HG02852 (cell line): ENCODE data around the gene GOLGA6A.
A peak's percentile ranks its signal among the peaks of the same experiment; 100 is the strongest.
"Not testable (repeated sequence)": the region's sequence is repeated elsewhere in the genome, so short reads cannot be mapped to it uniquely, and the experiment has no call there.

Experiments
- ATAC-seq: cut with Tn5 transposase; IDR thresholded peaks from one replicate; pipeline ENCODE4 v1.9.1; 2021; ENCODE audit warnings: mild to moderate bottlenecking, moderate library complexity; ENCODE audit not compliant: unreplicated experiment

The GOLGA6A gene

DNA sequence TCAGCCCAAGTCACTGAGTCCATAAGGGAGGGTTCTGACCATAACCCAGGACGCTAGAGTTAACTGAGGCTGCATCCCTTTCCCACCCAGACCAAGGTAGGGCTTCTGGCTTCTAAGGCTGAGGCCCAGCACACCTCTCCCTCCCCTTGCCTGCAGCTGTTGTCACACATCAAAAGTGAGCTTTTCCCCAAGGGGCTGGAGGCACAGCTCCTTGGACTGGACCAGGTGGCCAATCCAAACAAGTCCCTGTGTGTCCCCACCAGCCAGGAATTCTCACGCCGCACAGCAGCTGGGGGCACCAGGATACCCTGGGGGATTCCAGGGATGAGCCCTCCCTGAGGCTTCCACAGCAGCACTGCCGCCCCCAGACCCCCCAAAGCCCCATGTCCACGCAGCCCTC lies 25.8 kb upstream of the GOLGA6A start:
- no peak for ATAC-seq

DNA sequence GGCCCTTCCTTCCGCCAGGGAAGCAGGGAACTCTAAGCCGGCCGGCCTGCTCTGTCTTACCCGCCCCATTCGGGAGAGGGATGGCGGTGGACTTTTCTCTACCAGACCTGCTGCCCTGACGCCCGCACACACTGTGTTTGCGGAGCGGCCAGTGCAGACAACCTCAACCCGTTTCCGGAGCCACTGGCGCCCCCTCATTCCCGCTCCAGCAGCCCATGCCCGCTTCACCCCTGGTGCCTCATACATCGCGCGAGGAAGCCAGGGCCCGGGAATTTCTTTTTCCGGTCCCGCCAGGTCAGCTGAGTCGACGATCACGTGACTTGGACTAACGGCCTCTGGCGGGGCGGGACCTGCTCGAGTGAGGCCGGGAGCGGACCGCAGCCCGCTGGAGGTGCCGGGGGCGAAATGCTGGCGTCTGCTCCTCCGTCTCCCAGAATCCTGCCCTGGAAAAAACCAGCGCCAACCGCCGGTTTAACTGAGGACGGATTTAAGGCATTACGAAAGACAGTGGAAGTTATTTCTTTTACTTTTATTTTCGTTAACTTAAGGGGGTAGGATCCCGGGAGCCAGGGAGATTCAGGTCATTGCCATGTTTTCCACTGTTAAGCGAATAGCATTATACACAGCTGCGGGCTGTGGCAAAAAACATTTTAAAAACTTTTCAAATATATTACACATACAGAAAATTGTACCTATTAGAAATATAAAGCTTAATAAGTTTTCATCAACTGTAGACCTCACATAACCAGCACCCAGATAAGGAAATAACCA lies 17.8 kb upstream of the GOLGA6A start:
- peak; percentile 92 for ATAC-seq

DNA sequence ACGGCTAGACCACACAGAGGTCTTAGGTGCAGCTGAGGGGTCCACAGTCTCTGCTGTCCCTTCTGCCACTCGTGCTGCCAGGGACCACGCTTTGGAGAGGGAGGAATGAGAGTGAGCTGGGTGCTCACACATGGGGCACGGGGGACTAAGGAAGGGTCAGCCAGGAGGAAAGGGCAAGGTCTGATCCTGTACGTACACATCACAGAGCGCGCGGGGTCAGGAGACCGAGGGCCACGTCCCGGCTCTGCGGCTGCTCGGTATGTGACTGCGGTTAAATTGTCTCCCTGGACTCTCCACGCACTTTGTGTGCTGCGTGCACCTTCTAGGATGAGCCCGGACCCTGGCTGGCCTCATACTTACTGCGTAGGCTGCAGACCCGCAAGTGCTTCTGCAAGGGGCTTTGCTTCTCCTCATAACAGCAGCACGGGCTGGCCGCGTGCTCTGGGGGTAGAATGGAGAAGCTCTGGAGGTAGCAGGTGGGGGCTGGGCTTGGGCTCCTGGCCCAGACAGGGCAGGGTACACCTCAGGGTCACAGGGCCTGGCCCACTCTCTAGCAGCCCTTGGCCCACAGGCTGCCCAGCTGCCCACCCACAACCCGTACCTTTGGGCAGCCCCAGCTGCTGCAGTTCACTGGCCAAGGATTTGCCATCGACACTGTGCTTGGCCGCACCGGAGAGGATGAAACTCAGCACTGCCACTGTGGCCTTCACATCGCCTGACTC lies 14.6 kb upstream of the GOLGA6A start:
- not testable (repeated sequence) for ATAC-seq

DNA sequence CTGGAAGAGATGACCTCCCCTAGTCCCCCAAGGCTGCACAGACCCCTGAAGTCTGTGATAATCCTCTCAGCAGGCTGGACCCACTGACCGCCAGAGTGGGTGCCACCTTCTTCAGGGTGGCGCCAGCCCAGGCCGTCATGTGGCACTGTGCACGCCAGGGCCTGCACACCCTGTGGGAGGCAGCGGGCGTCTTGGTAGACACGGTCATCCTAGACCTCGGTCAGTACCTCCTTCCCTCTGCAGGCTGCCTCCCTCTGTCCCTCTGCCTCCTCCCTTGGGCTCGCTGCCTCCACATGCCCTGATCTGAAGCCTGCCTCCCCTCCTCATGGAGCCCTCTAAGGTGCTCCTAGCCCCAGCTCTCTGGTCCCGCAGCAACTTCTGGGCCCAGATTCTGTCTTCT lies 13.3 kb upstream of the GOLGA6A start:
- not testable (repeated sequence) for ATAC-seq

DNA sequence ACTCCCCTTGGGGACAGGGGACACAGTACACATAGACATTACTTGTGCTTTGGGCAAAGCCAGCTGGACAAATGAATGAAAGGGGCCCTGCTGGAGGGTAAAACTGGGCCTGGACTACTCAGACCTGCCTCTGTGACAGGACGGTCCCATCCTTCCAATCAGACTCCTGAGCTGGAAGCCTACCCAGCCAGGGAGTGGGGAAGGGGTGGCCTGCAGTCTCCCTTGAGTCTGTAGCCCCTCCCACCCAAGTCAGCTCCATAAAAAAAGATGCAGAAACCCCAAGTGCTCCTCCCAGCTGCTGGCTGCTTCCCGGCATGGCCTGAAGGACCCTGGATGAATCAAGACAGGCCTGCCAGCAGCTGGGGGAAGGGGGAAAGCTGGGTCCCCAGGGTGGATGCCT lies 12.2 kb upstream of the GOLGA6A start:
- not testable (repeated sequence) for ATAC-seq

DNA sequence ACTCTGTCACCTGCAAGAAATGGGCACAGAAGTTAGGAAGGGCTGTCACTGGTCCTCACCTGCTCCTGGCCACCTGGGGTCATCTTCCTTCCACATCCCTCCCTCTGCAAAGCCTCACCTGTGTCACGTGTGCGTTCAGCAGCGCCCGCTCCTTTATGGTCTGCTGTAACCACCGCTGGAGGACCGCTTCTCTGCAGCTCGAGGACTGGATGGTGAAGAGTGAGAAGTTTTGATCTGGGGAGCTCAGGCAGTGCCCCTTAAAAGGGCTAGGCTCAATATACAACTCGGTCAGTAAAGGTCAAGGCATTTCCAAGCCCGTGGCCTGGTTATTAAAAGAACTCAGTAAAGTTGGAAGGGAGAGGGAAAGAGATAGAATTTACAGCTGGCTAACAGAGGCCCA lies 6.6 kb downstream of the GOLGA6A start:
- not testable (repeated sequence) for ATAC-seq

DNA sequence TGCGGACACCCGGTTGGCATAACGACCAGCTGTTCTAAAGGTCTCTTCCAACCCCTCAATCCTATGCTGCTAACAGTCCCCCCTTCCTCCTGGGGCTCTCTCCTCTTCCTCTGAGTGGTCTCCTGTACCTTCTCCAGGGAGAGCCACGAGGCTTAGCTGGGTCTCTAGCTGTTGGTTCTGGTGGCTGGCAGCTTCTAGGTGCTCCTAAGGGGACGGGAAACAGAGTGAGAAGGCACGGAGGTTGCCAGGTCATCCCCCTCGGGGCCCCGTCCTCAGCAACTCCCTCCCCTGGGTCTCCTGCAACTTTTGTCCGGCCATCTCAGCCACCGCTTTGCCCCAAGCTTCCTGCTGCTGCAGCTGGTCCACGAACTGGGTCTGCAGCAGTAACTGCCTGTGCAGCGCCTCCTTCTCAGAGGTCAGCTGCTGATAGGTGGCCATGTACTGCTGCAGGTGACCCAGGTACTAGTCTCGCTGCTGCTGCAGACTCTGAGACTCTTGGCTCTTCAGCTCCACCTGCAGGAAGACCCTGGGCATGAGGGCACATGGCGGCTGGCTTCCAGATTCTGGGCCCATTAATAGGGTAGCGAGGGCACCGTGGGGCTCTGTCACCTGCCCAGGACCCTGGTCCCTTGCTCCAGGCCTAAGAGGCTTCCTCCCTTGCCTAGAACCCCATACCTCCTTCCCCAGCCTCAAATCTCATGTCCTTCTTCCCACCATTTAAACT lies 9.6 kb downstream of the GOLGA6A start:
- not testable (repeated sequence) for ATAC-seq

DNA sequence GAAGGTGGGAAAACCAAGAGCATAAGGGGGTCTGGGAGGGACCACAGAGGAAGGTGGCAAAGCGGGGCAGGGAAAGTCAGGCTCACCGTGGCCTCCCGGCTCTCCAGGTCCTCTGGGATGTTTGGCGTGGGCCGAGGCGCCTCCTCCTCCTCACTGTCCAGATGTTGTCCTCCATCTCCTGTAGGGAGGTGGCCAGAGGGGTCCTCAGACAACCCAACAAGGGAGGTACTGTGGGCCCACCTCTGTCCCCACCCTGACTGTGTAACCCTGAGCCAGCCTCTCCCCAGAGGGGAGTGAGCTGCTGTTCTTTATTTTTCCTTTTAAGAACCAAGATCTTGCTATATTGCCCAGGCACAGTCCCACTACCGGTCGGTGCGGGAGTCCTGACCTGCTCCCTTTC lies 10.2 kb downstream of the GOLGA6A start:
- not testable (repeated sequence) for ATAC-seq

DNA sequence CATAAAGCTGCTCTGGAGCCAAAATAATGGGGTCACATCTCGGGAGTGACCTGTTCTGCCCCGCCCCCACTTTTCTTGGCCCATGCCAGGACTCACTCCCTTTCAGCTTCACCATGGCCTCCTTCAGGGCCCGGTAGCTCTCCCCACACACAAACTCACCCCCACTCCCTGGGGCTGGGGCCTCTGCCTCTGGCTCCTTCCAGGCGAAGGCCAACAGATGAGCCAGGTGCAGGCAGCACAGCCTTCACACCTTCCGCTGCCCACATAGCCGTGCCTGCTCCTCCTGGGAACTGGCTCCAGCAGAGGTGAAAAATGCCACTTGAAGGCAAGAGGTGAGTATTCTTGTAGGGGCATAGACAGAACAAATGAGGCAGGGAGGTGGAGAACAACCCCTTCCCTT lies 10.7 kb downstream of the GOLGA6A start:
- not testable (repeated sequence) for ATAC-seq

DNA sequence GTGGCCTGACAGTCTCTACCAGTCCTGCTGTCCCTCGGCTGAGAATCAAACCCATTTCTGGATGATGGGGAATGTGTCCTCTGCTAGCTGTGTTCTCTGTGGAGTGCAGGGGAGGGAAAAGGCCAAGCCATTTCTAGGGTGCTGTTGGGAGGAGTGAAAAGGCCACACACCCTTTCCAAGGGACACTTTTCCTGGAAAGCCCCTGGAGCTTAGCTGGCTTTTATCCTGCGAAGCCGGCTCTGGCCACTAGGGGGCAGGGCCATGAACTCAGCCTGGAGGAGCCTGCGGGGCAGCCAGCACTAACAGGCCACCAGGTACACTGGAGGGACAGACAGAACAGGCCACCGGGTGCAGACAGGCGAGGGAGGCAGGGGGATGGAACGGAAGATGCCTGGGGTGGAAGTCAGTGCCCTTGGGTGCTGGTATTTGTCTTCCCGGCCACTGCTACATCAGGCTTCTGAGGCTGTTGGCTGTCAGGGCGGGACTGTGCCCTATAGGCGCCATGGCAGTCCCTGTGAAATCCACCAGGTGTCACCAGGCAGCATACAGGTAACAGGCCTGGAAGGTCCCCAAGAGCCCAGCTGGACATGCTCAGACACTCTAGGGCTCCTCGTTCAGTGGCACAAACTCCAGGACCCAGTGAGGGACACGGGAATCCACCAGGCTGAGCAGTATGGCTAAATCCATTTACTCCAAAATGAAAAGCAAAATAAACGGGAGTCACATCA lies 16.5 kb downstream of the GOLGA6A start:
- peak; percentile 48 for ATAC-seq

DNA sequence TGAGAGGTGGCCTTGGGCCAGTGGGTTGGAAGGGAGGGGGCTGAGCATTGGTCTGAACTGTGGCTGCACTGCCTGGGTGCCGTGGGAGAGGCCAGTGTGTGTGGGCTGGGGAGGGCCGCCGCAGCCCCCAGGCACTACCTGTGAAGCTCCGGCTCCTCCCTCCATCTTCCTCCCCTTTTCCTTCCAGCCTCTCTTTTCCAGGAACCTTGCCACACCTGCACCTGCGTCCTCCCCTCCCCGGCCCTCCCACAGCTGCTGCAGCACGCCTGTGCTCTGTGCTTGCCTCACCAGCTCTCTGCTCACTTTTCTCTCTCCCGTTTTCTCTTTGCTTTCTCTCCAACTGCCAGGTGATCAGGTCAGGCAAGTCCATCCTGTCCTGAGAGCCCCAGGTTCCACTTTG lies 17.5 kb downstream of the GOLGA6A start:
- not testable (repeated sequence) for ATAC-seq

DNA sequence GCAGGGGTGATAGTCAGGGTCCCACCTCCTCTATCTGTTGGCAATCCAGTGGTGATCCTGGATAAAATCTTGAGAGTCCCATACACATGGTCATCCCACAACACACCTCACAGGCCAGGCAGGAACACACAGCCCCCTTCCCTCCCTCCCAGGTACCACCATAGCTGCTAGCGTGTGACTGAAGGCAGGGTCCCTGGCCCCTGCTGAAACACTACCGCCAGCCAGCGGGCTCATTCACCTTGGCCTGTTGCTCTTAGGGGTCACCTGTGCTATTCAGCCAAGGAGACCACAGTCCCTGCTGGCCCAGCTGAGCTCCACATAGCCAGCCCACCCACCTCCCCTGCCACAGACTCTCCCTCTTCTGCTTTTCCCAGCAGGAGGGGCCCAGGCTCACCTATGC lies 18.2 kb downstream of the GOLGA6A start:
- not testable (repeated sequence) for ATAC-seq

DNA sequence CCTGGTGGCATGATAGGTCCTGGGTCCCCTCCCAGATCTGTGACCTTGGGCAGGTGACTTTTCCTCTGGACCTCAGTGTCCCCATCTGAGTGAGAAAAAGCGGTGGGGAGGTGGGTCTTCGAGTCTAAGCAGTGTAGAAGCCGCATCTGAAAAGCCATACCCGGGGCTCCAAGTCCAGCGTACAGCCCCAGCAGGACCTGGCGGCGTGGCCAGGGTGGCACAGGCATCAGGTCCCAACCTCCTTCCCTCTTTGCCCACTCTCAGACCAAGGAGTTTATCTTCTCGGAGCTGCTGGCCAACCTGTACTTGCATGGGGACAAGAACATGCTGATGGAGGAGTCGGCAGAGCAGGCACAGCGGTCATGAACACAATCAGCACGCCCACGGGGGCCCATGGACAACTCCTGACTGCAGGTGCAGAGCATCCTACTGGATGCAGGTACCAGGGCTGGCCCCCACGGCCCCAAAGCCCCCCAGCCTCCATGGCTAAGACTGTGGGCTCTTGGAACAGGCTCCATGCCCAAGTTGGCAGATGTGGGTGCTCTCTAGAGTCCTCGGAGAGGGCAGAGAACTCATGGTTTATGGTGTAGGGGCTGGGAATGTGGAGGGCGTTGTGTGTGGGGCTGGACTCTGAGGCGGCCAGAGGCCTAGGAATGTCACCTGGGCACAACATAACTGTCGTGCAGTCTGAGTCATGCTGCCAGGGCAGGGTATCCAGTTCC lies 18.8 kb downstream of the GOLGA6A start:
- ATAC-seq: not testable (repeated sequence)

DNA sequence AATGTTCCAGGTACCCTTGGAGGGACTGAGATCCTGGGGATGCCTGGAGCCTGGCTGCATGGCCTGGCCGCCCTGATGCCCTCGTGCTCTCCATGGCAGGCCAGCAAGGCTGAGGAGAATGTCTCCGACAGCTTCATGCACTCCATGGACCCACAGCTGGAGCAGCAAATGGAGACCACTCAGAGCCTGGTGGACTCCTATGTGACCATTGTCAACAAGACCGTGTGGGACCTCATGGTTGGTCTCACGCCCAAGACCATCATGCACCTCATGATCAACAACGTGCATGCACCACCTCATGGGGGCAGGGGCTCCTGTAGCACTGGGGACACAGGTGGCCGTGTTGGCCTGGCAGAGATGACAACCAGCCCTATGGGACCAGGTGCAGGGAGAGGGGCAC lies 19.7 kb downstream of the GOLGA6A start:
- ATAC-seq: no peak

DNA sequence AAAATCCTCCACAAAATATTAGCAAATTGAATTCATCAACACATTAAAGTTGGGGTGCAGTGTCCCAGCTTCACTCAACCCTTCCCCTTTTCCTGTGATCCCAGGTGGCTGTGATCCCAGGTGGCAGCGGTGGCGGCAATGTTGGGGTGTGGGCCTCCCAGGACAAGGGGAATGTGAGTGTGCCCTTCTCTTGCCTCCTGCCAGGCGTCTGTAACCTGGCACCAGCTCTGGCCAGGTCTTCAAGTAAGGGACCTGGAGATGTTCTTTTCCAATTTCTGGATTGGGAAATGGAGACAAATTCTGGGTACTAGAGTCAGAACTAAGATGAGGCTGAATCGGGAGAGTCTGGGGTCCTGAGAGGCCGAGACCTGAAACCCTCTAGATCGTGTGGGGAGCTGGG lies 20.1 kb downstream of the GOLGA6A start:
- ATAC-seq: no peak

DNA sequence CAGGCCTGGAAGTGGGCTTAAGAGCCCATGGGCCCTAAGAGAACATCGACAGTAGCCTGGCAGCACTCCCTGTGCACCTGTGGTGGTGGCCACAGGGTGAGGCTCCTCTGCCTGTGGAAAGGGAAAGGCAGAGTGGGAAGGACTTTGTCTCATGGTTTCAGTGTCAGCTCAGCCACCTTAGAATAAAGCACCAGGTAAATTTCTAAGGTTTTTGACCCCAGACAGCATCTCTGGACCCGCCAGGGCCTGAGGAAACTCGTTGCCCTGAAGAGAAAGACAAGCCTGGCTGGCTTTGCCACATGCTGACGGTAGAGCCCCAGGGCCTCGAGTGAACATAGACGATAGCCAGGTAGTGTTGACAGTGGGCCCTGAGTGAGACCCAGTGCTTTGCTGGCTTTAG lies 22.1 kb downstream of the GOLGA6A start:
- ATAC-seq: no peak

DNA sequence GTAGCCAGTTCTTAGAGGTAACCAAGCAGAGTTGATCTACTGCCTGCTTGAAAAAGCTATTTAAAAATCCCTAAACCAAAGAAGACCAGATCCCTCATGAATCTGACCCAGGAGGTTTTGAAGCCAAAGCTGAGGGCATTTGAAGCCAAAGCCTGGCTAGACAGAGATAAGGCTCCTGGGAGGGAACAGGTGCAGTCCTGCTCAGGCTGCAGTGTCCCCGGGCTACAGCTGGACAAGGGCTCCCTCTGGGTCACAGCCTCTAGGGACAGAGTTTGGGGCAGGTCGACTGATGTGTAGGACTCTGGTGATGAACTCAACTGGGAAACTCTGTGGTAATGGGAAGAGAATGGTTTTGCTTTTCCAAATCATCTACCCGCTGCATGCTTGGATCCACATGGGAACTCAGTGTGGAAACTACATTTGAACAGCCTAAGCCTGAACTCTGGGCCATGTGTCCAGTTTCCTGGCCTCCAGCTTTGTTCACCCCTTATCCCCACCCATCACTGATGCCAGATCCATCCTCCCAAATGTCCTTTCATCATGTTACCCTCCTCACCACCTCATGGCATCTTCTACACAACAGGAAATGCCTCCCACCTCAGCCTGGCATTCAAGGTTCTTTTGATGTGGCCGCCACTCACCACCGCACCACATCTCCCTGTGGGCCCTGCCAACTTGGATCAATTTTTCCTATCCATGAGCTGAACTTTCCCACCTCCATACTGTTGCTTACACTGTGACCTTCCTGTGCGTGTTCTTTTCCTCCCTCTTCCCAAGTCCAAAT lies 23.1 kb downstream of the GOLGA6A start:
- ATAC-seq: not testable (repeated sequence)

DNA sequence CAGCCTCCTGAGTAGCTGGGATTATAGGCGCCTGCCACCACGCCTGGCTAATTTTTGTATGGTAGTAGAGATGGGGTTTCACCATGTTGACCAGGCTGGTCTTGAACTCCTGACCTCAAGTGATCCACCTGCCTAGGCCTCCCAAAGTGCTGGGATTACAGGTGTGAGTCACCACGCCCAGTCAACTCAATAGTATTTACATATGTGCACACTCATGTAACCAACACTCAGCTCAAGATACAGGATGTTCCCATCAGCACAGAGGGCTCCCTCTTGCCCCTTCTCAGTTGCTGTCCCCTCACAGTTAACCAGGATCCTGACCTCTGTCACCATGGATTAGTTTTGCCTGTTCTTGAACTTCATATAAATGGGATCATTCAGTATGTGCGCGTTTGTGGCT lies 26.0 kb downstream of the GOLGA6A start:
- not testable (repeated sequence) for ATAC-seq

DNA sequence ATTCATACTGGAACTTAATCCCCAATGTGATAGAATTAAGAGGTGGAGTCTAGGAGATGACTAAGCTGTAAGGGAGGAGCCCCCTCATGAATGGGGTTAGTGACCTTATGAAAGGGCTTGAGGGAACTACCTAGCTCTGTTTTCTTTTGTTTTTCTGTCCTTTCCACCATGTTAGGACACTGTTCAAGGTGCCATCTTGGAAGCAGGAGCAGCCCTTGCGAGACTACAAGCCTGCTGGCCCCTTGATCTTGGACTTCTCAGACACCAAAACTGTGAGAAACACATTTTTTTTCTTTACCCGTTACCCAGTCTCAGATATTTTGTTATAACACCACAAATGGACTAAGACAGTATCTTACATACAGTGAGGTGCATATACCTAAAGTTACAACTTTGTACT lies 26.5 kb downstream of the GOLGA6A start:
- ATAC-seq: no peak
